ENCODE results near the gene NTM. TPM values are rescaled to one million over a fixed set of nuclear protein-coding genes. Genes with fewer than 3 reads are reported as not detected.
A peak's percentile ranks its signal among the peaks of the same experiment; 100 is the strongest.

The NTM gene
- polyA plus RNA-seq, 4 donors: 0.94 to 3.1 (median 1.4) TPM; not detected in 1

- no peaks in the 10 kb centered on the region for H3K36me3 ChIP-seq (ENCODE audit: control insufficient read depth in 3 of 3, insufficient read depth in 2 of 3, low read depth in 1 of 3, low read length in 3 of 3)
- FAIRE-seq: no peak
- H3K4me1 ChIP-seq (ENCODE audit: control insufficient read depth in 3 of 3, insufficient read depth in 2 of 3, low read depth in 1 of 3, low read length in 2 of 3): no peaks in the 10 kb centered on the region
- no peak for DNase-seq
- WGBS, 3 donors: 79 to 90% (median 87%) methylated on average over 12 of the region's 12 CpGs
- H3K27ac ChIP-seq (ENCODE audit: low read depth in 1 of 3, low read length in 2 of 3): no peak overlapping the region
- no peaks in the 10 kb centered on the region for H3K9me3 ChIP-seq (ENCODE audit: control insufficient read depth in 2 of 2, insufficient read depth in 1 of 2, low read depth in 1 of 2, low read length in 1 of 2)
- H3K4me3 ChIP-seq (ENCODE audit: low read depth in 1 of 3, low read length in 3 of 3): no peak overlapping the region
- H3K27me3 ChIP-seq (ENCODE audit: control insufficient read depth in 3 of 3, insufficient read depth in 3 of 3, low read length in 3 of 3): no peaks in the 10 kb centered on the region
These were observed 767.0 kb downstream of the NTM start for GRCh38 chr11:132137289-132137980.

DNA sequence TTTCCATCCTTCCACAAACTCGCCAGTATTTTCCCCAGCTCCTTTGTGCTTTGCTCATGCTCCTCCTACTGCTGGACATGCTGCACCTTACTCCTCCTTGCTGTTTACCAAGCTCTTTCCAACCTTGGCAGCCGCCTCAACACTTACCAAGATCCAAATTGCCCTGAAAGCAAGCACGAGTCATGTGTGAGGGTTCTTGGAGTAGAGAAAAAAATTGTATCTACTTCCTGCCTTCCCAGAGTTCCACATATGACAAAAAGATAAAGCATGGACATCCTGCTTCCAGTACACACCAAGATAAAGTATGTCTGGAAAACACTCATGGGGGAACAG, 767.5 kb downstream of the NTM start:
- Histone ChIP-seq H3K4me1 (ENCODE audit: control insufficient read depth in 3 of 3, insufficient read depth in 2 of 3, low read depth in 1 of 3, low read length in 2 of 3) (no peaks in the 10 kb centered on the region), H3K36me3 (ENCODE audit: control insufficient read depth in 3 of 3, insufficient read depth in 2 of 3, low read depth in 1 of 3, low read length in 3 of 3) (no peaks in the 10 kb centered on the region), H3K27ac (ENCODE audit: low read depth in 1 of 3, low read length in 2 of 3) (no peak overlapping the region), H3K9me3 (ENCODE audit: control insufficient read depth in 2 of 2, insufficient read depth in 1 of 2, low read depth in 1 of 2, low read length in 1 of 2) (no peaks in the 10 kb centered on the region), H3K27me3 (ENCODE audit: control insufficient read depth in 3 of 3, insufficient read depth in 3 of 3, low read length in 3 of 3) (no peaks in the 10 kb centered on the region), H3K4me3 (ENCODE audit: low read depth in 1 of 3, low read length in 3 of 3) (no peak overlapping the region)
- FAIRE-seq: no peak
- WGBS, 3 donors: 43 to 61% (median 52%) methylated on average over 3 of the region's 3 CpGs
- no peak for DNase-seq

DNA sequence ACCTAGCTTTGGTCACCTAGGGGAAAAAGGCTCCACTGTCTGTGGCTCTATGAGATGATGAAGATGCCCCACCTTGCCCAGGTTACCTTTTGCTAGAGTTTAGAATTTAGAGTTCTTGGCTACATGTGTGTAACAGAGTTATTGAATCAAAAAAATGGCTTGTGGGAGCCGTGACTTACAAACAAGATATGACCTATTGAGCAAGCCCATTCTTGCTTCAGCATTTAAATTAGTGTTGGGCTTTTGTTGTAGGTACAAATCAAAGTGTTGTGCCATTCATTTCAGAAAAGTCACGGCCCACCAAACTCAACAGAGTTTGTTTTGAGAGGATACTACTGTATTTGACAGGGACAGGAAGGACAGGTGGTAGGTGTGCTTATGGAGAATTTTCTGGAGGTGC, 768.8 kb downstream of the NTM start:
- H3K4me3 ChIP-seq (ENCODE audit: low read depth in 1 of 3, low read length in 3 of 3): no peak overlapping the region
- no peak overlapping the region for H3K27ac ChIP-seq (ENCODE audit: low read depth in 1 of 3, low read length in 2 of 3)
- H3K27me3 ChIP-seq (ENCODE audit: control insufficient read depth in 3 of 3, insufficient read depth in 3 of 3, low read length in 3 of 3): no peaks in the 10 kb centered on the region
- no peak for DNase-seq
- no peak for FAIRE-seq
- WGBS, 3 donors: 73 to 86% (median 74%) methylated on average over 2 of the region's 2 CpGs
- H3K9me3 ChIP-seq (ENCODE audit: control insufficient read depth in 2 of 2, insufficient read depth in 1 of 2, low read depth in 1 of 2, low read length in 1 of 2): no peaks in the 10 kb centered on the region
- no peaks in the 10 kb centered on the region for H3K4me1 ChIP-seq (ENCODE audit: control insufficient read depth in 3 of 3, insufficient read depth in 2 of 3, low read depth in 1 of 3, low read length in 2 of 3)
- no peaks in the 10 kb centered on the region for H3K36me3 ChIP-seq (ENCODE audit: control insufficient read depth in 3 of 3, insufficient read depth in 2 of 3, low read depth in 1 of 3, low read length in 3 of 3)

DNA sequence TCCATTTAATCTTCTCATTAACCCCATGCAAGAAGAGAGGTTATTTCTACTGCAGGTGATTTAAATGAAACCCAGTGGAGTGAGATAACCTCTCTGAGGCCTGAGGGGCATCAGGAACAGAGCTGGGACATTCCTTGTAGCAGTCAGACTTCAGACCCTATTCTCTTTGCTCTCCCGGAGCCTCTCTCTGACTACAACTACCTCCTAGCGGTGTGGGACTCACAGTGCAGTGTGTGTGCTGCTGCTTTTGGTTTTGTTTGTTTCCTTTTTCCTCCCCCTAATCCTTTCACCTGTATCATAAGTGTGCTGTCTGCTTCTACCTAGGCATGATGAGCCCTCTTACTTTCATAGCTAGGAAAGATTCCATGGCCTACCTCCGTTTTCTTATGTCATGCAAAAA, 769.6 kb downstream of the NTM start:
- 73 to 81% (median 76%) methylated on average over 3 of the region's 3 CpGs for WGBS, 3 donors
- no peak overlapping the region for H3K27ac ChIP-seq (ENCODE audit: low read depth in 1 of 3, low read length in 2 of 3)
- H3K27me3 ChIP-seq (ENCODE audit: control insufficient read depth in 3 of 3, insufficient read depth in 3 of 3, low read length in 3 of 3): no peaks in the 10 kb centered on the region
- no peaks in the 10 kb centered on the region for H3K36me3 ChIP-seq (ENCODE audit: control insufficient read depth in 3 of 3, insufficient read depth in 2 of 3, low read depth in 1 of 3, low read length in 3 of 3)
- H3K9me3 ChIP-seq (ENCODE audit: control insufficient read depth in 2 of 2, insufficient read depth in 1 of 2, low read depth in 1 of 2, low read length in 1 of 2): no peaks in the 10 kb centered on the region
- FAIRE-seq (no peak), DNase-seq (no peak)
- H3K4me3 ChIP-seq (ENCODE audit: low read depth in 1 of 3, low read length in 3 of 3): no peak overlapping the region
- H3K4me1 ChIP-seq (ENCODE audit: control insufficient read depth in 3 of 3, insufficient read depth in 2 of 3, low read depth in 1 of 3, low read length in 2 of 3): no peaks in the 10 kb centered on the region

GRCh38 chr11:132142121-132142520, 771.7 kb downstream of the NTM start:
- Histone ChIP-seq H3K9me3 (ENCODE audit: control insufficient read depth in 2 of 2, insufficient read depth in 1 of 2, low read depth in 1 of 2, low read length in 1 of 2) (no peaks in the 10 kb centered on the region), H3K27ac (ENCODE audit: low read depth in 1 of 3, low read length in 2 of 3) (no peak overlapping the region), H3K27me3 (ENCODE audit: control insufficient read depth in 3 of 3, insufficient read depth in 3 of 3, low read length in 3 of 3) (no peaks in the 10 kb centered on the region), H3K4me1 (ENCODE audit: control insufficient read depth in 3 of 3, insufficient read depth in 2 of 3, low read depth in 1 of 3, low read length in 2 of 3) (no peaks in the 10 kb centered on the region), H3K36me3 (ENCODE audit: control insufficient read depth in 3 of 3, insufficient read depth in 2 of 3, low read depth in 1 of 3, low read length in 3 of 3) (no peaks in the 10 kb centered on the region), H3K4me3 (ENCODE audit: low read depth in 1 of 3, low read length in 3 of 3) (no peak overlapping the region)
- DNase-seq (no peak), FAIRE-seq (no peak)
- 87 to 92% (median 91%) methylated on average over 9 of the region's 9 CpGs for WGBS, 3 donors

DNA sequence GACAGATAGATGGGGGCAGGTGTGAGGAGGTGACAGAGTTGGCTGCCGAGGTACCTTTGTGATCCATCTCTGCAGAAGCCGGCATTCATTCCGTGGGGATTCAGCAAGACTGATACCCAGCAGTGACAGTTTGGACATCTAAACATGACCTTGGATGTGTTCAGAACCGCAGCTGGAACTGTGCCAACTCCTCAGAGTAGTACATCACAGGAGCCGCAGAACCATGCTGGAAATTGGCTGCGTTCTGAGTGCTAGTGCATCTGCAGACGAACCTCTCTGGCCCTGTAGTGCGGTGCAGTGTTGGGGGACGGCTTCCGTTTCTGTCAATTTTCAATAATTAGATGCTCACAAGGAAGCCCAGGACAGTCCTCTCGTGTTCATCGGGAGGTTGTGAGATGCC, 772.1 kb downstream of the NTM start:
- no peak for FAIRE-seq
- DNase-seq: no peak
- H3K27ac ChIP-seq (ENCODE audit: low read depth in 1 of 3, low read length in 2 of 3): no peak overlapping the region
- no peaks in the 10 kb centered on the region for H3K27me3 ChIP-seq (ENCODE audit: control insufficient read depth in 3 of 3, insufficient read depth in 3 of 3, low read length in 3 of 3)
- WGBS, 3 donors: 79 to 83% (median 83%) methylated on average over 12 of the region's 12 CpGs
- no peaks in the 10 kb centered on the region for H3K4me1 ChIP-seq (ENCODE audit: control insufficient read depth in 3 of 3, insufficient read depth in 2 of 3, low read depth in 1 of 3, low read length in 2 of 3)
- H3K36me3 ChIP-seq (ENCODE audit: control insufficient read depth in 3 of 3, insufficient read depth in 2 of 3, low read depth in 1 of 3, low read length in 3 of 3): no peaks in the 10 kb centered on the region
- H3K9me3 ChIP-seq (ENCODE audit: control insufficient read depth in 2 of 2, insufficient read depth in 1 of 2, low read depth in 1 of 2, low read length in 1 of 2): no peaks in the 10 kb centered on the region
- no peak overlapping the region for H3K4me3 ChIP-seq (ENCODE audit: low read depth in 1 of 3, low read length in 3 of 3)

DNA sequence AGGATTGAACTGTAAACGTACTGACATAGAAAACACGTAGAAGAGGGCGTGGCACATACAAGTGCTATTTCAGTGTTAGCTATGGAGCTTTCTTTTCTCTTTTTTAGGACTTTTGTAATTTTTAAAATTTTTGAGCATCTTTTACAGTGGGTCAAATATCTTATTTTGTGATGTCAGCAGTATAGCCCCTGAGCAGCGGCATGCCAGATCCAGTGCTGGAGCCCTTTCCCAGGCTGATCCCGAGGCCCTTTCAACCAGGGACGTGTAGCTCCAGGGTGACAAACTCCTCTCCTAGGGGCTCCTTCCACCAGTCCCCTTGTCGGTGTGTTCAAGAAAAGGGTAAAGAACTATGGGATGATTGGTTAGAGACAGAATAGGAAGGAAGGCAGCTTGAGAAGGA, 777.0 kb downstream of the NTM start:
- H3K27me3 ChIP-seq (ENCODE audit: control insufficient read depth in 3 of 3, insufficient read depth in 3 of 3, low read length in 3 of 3): no peaks in the 10 kb centered on the region
- DNase-seq: no peak
- no peak for FAIRE-seq
- no peaks in the 10 kb centered on the region for H3K4me1 ChIP-seq (ENCODE audit: control insufficient read depth in 3 of 3, insufficient read depth in 2 of 3, low read depth in 1 of 3, low read length in 2 of 3)
- no peaks in the 10 kb centered on the region for H3K9me3 ChIP-seq (ENCODE audit: control insufficient read depth in 2 of 2, insufficient read depth in 1 of 2, low read depth in 1 of 2, low read length in 1 of 2)
- H3K27ac ChIP-seq (ENCODE audit: low read depth in 1 of 3, low read length in 2 of 3): no peak overlapping the region
- no peaks in the 10 kb centered on the region for H3K36me3 ChIP-seq (ENCODE audit: control insufficient read depth in 3 of 3, insufficient read depth in 2 of 3, low read depth in 1 of 3, low read length in 3 of 3)
- H3K4me3 ChIP-seq (ENCODE audit: low read depth in 1 of 3, low read length in 3 of 3): no peak overlapping the region
- WGBS, 3 donors: 85 to 90% (median 87%) methylated on average over 7 of the region's 7 CpGs

GRCh38 chr11:132154781-132155180, 784.4 kb downstream of the NTM start:
- no peak overlapping the region for H3K4me3 ChIP-seq (ENCODE audit: low read depth in 1 of 3, low read length in 3 of 3)
- no peaks in the 10 kb centered on the region for H3K4me1 ChIP-seq (ENCODE audit: control insufficient read depth in 3 of 3, insufficient read depth in 2 of 3, low read depth in 1 of 3, low read length in 2 of 3)
- WGBS, 3 donors: 73 to 89% (median 87%) methylated on average over 4 of the region's 4 CpGs
- FAIRE-seq (no peak), DNase-seq (no peak)
- no peaks in the 10 kb centered on the region for H3K36me3 ChIP-seq (ENCODE audit: control insufficient read depth in 3 of 3, insufficient read depth in 2 of 3, low read depth in 1 of 3, low read length in 3 of 3)
- H3K9me3 ChIP-seq (ENCODE audit: control insufficient read depth in 2 of 2, insufficient read depth in 1 of 2, low read depth in 1 of 2, low read length in 1 of 2): no peaks in the 10 kb centered on the region
- no peak overlapping the region for H3K27ac ChIP-seq (ENCODE audit: low read depth in 1 of 3, low read length in 2 of 3)
- no peaks in the 10 kb centered on the region for H3K27me3 ChIP-seq (ENCODE audit: control insufficient read depth in 3 of 3, insufficient read depth in 3 of 3, low read length in 3 of 3)

DNA sequence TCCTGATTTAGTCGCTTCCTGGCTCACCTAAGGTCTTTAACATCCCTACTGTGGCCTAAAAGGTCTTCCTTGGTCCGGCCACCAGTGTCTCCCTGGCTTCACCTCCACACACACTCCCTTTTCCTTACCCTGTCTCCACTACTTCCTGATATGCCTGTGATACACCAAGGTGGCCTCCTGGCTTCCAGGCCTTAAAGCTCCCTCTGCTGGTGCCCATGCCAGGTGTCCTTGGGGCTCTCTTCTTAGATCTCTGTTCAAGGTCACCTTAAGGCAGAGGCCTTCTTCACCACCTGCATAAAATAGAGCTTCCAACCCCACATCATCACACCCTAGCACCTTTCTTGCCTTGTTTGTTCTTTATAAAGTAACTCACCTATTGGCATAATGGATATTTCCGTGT, 787.7 kb downstream of the NTM start:
- no peaks in the 10 kb centered on the region for H3K36me3 ChIP-seq (ENCODE audit: control insufficient read depth in 3 of 3, insufficient read depth in 2 of 3, low read depth in 1 of 3, low read length in 3 of 3)
- H3K9me3 ChIP-seq (ENCODE audit: control insufficient read depth in 2 of 2, insufficient read depth in 1 of 2, low read depth in 1 of 2, low read length in 1 of 2): no peaks in the 10 kb centered on the region
- DNase-seq: peak; percentile 9 to 38
- no peaks in the 10 kb centered on the region for H3K27me3 ChIP-seq (ENCODE audit: control insufficient read depth in 3 of 3, insufficient read depth in 3 of 3, low read length in 3 of 3)
- H3K4me1 ChIP-seq (ENCODE audit: control insufficient read depth in 3 of 3, insufficient read depth in 2 of 3, low read depth in 1 of 3, low read length in 2 of 3): no peaks in the 10 kb centered on the region
- 76 to 88% (median 85%) methylated on average over 3 of the region's 3 CpGs for WGBS, 3 donors
- no peak for FAIRE-seq
- H3K27ac ChIP-seq (ENCODE audit: low read depth in 1 of 3, low read length in 2 of 3): no peak overlapping the region
- H3K4me3 ChIP-seq (ENCODE audit: low read depth in 1 of 3, low read length in 3 of 3): no peak overlapping the region

Data from small intestine (tissue), 7 donors.